ENCODE results near the gene HOXD13. TPM values are rescaled to one million over a fixed set of nuclear protein-coding genes. Genes with fewer than 3 reads are reported as not detected.

Gene HOXD13
- total RNA-seq, 1 experiment from 2014 or later = 32.7 TPM

- Histone ChIP-seq H3K27me3 (replicated peaks; ENCODE audit: insufficient read depth, low read depth, low read length, poor library complexity) (no peaks in the 10 kb centered on the region), H3K4me3 (ENCODE audit: low read depth, low read length, poor library complexity, severe bottlenecking) (no peak overlapping the region), H3K4me1 (ENCODE audit: insufficient read depth, low read length, poor library complexity, severe bottlenecking) (peaks cover 55% of the 10 kb centered on the region), H3K36me3 (ENCODE audit: insufficient read depth, low read length, poor library complexity, severe bottlenecking) (peaks cover 7% of the 10 kb centered on the region), H3K27ac (ENCODE audit: low read depth, low read length, poor library complexity, severe bottlenecking) (no peak overlapping the region), H3K9me3 (ENCODE audit: low read depth, low read length, poor library complexity, severe bottlenecking) (no peaks in the 10 kb centered on the region)
- no peak for TF ChIP-seq CTCF (conservative IDR thresholded peaks at IDR 0.05; ENCODE audit: low read depth, low read length)
- no peak for TF ChIP-seq EZH2 (IDR thresholded peaks at IDR 0.05; ENCODE audit: borderline replicate concordance, low read depth, low read length, poor library complexity, severe bottlenecking)
- DNase-seq (ENCODE audit: low spot score) = no peak
- ChIA-PET POLR2A (ENCODE audit: low non-redundant PET) (interaction anchor here (0.8 kb wide), 1 partner anchor 8 kb away, joined by 5 read pairs; no protein-coding TSS in a partner anchor), CTCF (interaction anchor here (0.9 to 2.4 kb wide), 4 partner anchors 409 to 847 kb away, joined by 3 to 18 read pairs (median 6); no protein-coding TSS in a partner anchor)
- intact Hi-C loops (cut with micrococcal nuclease; ENCODE audit: unreplicated experiment) = loop anchor here (5.0 to 10.0 kb wide), 3 partner anchors 1066 to 1396 kb away; partner anchors contain the start of gene CHN1
- no TSS peak for BruUV-seq (replicated peaks)
Observed at GRCh38 chr2:176098366-176099158, 6.0 kb downstream of the HOXD13 start.

GRCh38 chr2:176099159-176099727 lies 6.7 kb downstream of the HOXD13 start:
- no peak overlapping the region for H3K4me3 ChIP-seq (ENCODE audit: low read depth, low read length, poor library complexity, severe bottlenecking)
- ChIA-PET POLR2A (ENCODE audit: low non-redundant PET) (no interaction called here), CTCF (no interaction called here)
- peaks cover 55% of the 10 kb centered on the region for H3K4me1 ChIP-seq (ENCODE audit: insufficient read depth, low read length, poor library complexity, severe bottlenecking)
- no peak for TF ChIP-seq CTCF (conservative IDR thresholded peaks at IDR 0.05; ENCODE audit: low read depth, low read length)
- TF ChIP-seq EZH2 (IDR thresholded peaks at IDR 0.05; ENCODE audit: borderline replicate concordance, low read depth, low read length, poor library complexity, severe bottlenecking) = no peak
- BruUV-seq (replicated peaks) = no TSS peak
- intact Hi-C loops (cut with micrococcal nuclease; ENCODE audit: unreplicated experiment) = loop anchor here (5.0 to 10.0 kb wide), 3 partner anchors 1067 to 1397 kb away; partner anchors contain the start of gene CHN1
- H3K36me3 ChIP-seq (ENCODE audit: insufficient read depth, low read length, poor library complexity, severe bottlenecking) = peaks cover 7% of the 10 kb centered on the region
- no peaks in the 10 kb centered on the region for H3K27me3 ChIP-seq (replicated peaks; ENCODE audit: insufficient read depth, low read depth, low read length, poor library complexity)
- H3K9me3 ChIP-seq (ENCODE audit: low read depth, low read length, poor library complexity, severe bottlenecking) = no peaks in the 10 kb centered on the region
- no peak for DNase-seq (ENCODE audit: low spot score)
- H3K27ac ChIP-seq (ENCODE audit: low read depth, low read length, poor library complexity, severe bottlenecking) = no peak overlapping the region

- H3K4me1 ChIP-seq (ENCODE audit: insufficient read depth, low read length, poor library complexity, severe bottlenecking) = peaks cover 49% of the 10 kb centered on the region
- no TSS peak for BruUV-seq (replicated peaks)
- no peak for DNase-seq (ENCODE audit: low spot score)
- no peak within 1 kb of the TSS for H3K4me3 ChIP-seq (ENCODE audit: low read depth, low read length, poor library complexity, severe bottlenecking)
- intact Hi-C loops (cut with micrococcal nuclease; ENCODE audit: unreplicated experiment) = loop anchor here (5.0 to 10.0 kb wide), 3 partner anchors 1068 to 1398 kb away; partner anchors contain the start of gene CHN1
- no peak within 1 kb of the TSS for H3K27ac ChIP-seq (ENCODE audit: low read depth, low read length, poor library complexity, severe bottlenecking)
- ChIA-PET POLR2A (ENCODE audit: low non-redundant PET) (no interaction called here), CTCF (no interaction called here)
- H3K9me3 ChIP-seq (ENCODE audit: low read depth, low read length, poor library complexity, severe bottlenecking) = no peaks in the 10 kb centered on the region
- TF ChIP-seq EZH2 (IDR thresholded peaks at IDR 0.05; ENCODE audit: borderline replicate concordance, low read depth, low read length, poor library complexity, severe bottlenecking) (no peak), CTCF (conservative IDR thresholded peaks at IDR 0.05; ENCODE audit: low read depth, low read length) (no peak)
- H3K27me3 ChIP-seq (replicated peaks; ENCODE audit: insufficient read depth, low read depth, low read length, poor library complexity) = no peaks in the 10 kb centered on the region
- peaks cover 1% of the 10 kb centered on the region for H3K36me3 ChIP-seq (ENCODE audit: insufficient read depth, low read length, poor library complexity, severe bottlenecking)
Observed at GRCh38 chr2:176099728-176100546, 7.4 kb downstream of the HOXD13 start, which contains the start of gene HOXD12. Gene HOXD12 (plus strand): TSS chr2:176099795. CDS start chr2:176099802, 7 bp downstream.
